ENCODE data around the gene IFITM10.
"Not testable (repeated sequence)": the region's sequence is repeated elsewhere in the genome, so short reads cannot be mapped to it uniquely, and the experiment has no call there.

Gene IFITM10

GRCh38 chr11:1691878-1692707 lies 58.3 kb downstream of the IFITM10 start:
- no peak for DNase-seq (ENCODE audit: low read depth, low spot score)

GRCh38 chr11:1691026-1691877 lies 59.1 kb downstream of the IFITM10 start:
- no peak for DNase-seq (ENCODE audit: low read depth, low spot score)

GRCh38 chr11:1690167-1691025 lies 60.0 kb downstream of the IFITM10 start:
- no peak for DNase-seq (ENCODE audit: low read depth, low spot score)

- not testable (repeated sequence) for DNase-seq (ENCODE audit: low read depth, low spot score)
Observed at GRCh38 chr11:1689250-1690166, 60.9 kb downstream of the IFITM10 start.

- DNase-seq (ENCODE audit: low read depth, low spot score), result not testable (repeated sequence)
Observed at GRCh38 chr11:1688336-1688947, 62.0 kb downstream of the IFITM10 start.

GRCh38 chr11:1686220-1686619 lies 64.2 kb downstream of the IFITM10 start:
- DNase-seq (ENCODE audit: low read depth, low spot score), result not testable (repeated sequence)

- not testable (repeated sequence) for DNase-seq (ENCODE audit: low read depth, low spot score)
Observed at GRCh38 chr11:1684886-1685874, 65.2 kb downstream of the IFITM10 start.

- not testable (repeated sequence) for DNase-seq (ENCODE audit: low read depth, low spot score)
Observed at GRCh38 chr11:1683904-1684572, 66.4 kb downstream of the IFITM10 start.

- not testable (repeated sequence) for DNase-seq (ENCODE audit: low read depth, low spot score)
Observed at GRCh38 chr11:1683216-1683615, 67.2 kb downstream of the IFITM10 start.
